GM10266 (cell line): ENCODE measurements around the gene EXOC4.

ENCODE experiments used
- DNase-seq: peaks from one replicate; pipeline ENCODE4 v3.0.0; 2012; ENCODE audit errors: extremely low spot score
- TF ChIP-seq, protein P1 (sequence below): IDR thresholded peaks from 2 replicates; pipeline ENCODE4 v1.5.1; 2012; ENCODE audit warnings: mild to moderate bottlenecking, low read depth; ENCODE audit not compliant: control insufficient read depth, insufficient read depth; ENCODE audit errors: missing control alignments

The EXOC4 gene

DNA sequence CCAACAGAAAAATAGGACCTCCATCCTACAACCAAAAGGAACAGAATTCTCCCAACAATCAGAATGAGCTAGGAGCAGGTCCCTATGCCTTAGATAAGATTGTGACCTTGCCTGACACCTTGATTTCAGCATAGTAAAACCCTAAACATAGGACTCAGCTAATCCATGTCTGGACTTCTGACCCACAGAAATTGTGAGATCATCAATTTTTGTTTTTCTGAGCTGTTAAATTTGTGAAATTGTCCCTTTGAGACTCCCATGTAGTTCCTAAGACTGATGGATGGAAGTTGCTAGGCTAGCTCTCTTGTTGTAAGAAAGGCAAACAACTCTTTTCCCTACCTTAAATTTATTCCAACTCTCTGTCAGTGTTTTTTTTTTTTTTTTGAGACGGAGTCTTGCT, 244.2 kb downstream of the EXOC4 start:
- no peak for DNase-seq
- TF ChIP-seq, protein P1, sequence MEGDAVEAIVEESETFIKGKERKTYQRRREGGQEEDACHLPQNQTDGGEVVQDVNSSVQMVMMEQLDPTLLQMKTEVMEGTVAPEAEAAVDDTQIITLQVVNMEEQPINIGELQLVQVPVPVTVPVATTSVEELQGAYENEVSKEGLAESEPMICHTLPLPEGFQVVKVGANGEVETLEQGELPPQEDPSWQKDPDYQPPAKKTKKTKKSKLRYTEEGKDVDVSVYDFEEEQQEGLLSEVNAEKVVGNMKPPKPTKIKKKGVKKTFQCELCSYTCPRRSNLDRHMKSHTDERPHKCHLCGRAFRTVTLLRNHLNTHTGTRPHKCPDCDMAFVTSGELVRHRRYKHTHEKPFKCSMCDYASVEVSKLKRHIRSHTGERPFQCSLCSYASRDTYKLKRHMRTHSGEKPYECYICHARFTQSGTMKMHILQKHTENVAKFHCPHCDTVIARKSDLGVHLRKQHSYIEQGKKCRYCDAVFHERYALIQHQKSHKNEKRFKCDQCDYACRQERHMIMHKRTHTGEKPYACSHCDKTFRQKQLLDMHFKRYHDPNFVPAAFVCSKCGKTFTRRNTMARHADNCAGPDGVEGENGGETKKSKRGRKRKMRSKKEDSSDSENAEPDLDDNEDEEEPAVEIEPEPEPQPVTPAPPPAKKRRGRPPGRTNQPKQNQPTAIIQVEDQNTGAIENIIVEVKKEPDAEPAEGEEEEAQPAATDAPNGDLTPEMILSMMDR: no peak

DNA sequence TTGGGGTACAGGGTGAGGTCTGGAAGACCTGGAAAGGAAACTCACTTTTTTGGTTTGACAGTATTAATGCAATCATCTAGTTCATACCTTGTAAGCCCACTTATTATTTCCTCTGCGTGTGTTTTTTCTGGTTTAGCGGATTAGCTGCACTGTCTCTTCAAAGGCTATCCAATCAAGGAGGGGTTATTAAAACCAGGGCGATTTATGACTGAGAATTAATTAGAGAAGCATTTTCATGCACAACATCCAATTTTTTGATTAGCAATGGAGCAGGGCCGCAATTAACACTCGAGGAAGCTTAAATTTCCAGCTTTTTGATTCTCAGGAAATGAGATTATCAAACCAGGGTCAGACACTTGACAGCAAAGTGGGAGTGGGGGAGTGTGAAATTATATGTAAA, 248.9 kb downstream of the EXOC4 start:
- DNase-seq: no peak
- TF ChIP-seq, protein P1: no peak

DNA sequence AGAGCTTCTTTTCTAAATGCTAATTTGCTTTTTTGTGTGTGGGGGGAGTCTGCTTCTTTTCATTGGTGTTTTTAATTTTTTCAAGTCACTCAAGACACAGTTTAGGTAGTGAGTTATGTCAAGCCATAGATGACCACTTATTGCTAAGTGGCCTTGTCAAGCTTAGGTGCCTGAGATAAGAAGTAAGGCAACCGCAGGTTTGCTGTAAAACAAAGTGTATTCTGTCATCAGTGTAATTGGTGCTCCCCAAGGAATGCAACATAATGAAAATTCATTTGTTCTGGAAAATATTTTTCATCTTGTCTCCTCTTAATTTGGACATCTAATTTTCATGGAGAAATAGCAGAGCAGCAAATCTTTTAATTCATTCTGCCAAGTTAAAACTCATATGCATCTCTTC, 249.6 kb downstream of the EXOC4 start:
- TF ChIP-seq, protein P1: no peak
- no peak for DNase-seq

DNA sequence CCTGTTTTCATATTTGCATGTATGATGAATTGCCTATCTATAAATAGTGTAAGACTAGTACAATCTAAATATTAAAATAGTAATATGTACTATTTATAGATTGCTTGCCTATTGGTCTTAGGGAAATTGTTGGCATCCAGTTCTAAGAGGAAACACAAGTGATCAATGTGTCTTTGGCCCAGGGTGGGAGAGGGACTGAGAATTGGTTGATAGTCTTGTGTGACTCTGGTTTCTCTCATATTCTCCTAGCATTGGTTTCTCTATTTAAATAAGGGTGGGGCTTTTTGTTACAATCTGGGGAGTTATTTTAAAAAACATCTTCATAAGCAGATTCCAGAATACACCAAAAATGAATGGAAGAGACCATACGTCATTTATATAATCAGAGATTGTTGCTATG, 250.1 kb downstream of the EXOC4 start:
- DNase-seq: no peak
- TF ChIP-seq, protein P1: no peak

DNA sequence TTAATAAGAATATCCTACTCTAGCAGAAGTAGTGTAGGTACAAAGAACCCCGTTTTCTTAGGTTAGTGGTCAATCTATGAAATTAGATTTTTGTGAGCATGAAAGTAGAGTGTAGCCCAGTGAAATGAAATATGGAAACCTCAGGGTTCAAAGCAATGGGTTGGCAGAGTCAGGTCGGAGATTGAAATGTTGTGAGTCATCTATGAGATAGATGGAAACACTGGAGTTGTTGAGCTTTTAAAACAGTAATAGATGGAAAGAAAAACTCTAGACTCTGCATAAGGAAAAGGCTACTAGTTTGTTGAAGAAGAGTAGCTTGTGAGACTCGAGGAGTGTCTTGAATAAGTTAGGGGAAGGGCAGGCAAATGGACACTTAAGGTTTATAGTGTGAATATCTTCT, 251.9 kb downstream of the EXOC4 start:
- no peak for DNase-seq

DNA sequence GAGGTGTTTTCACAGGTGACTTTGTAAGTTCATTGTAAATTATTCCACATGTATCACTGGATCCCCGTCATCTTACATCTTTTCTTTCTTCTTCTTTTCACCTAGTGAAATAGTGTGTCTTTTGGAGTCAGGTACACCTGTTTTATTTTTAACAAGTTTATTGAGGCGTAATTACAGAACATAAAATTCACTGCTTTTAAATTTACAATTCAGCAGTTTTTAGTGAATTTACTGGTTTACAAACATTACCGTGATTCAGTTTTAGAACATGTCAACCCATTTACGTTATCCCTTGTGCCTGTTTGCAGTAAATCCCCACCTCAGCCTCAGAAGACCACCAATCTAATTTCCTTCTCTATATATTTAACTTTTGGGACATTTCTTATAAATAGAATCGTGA, 256.9 kb downstream of the EXOC4 start:
- DNase-seq: no peak
- TF ChIP-seq, protein P1: no peak

More for the DNA sequence above, 251.9 kb downstream of the EXOC4 start:
- TF ChIP-seq, protein P1: no peak

DNA sequence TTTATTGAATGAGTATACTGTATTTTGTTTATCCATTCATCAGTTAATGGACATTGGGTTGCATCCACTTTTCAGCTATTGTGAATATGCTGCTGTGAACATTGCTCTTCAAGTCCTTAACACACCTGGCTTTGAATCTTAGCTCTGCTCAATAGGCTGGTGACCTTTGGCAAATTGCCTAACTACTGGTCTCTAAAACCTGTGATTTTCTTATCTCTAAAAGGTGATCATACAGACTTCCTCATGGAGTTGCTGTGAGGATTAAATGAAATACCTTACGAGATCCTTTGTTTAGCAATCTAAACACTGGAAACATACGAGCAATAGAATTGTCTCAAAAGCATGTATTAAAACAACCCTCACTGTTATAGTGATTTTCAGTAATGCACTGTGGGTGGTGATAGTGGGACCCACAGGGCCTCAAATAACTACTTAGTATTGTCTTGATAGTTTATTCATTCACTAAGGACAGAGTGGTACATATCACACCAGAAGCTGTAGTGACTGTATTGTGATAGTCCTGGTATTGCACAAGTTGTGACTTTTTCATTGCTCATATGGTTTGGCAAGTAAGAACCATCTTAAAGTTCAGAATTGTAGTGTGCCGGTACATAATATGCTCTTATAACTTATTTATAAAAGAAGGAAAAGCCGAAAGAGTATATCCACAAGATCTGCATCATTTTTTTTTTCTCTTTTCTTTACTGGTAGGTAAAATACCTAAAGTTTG, 257.6 kb downstream of the EXOC4 start:
- no peak for DNase-seq
- TF ChIP-seq, protein P1: no peak
